Spleen (tissue), 11 donors: ENCODE data around the gene CAV1. TPM values are rescaled to one million over a fixed set of nuclear protein-coding genes. Genes with fewer than 3 reads are reported as not detected.

ENCODE experiments used
- DNase-seq: peaks from one replicate; pipeline ENCODE4 v3.0.0-alpha.2; 2020
- H3K27ac ChIP-seq, 8 donors: fragments of 200-600 bp; sonication (generic) in 7 of 8; 1 replicate in 4 of 8; 2 replicates in 4 of 8; pipeline versions ENCODE4 v1.5.0 to v1.8.0; 2016 to 2021; ENCODE audit warnings: inconsistent platforms in 4 of 8, mild to moderate bottlenecking in 4 of 8, moderate library complexity in 1 of 8
- H3K27me3 ChIP-seq, 7 donors: fragments of 200-600 bp; sonication (generic) in 6 of 7; replicated peaks in 1 of 7; 1 replicate in 4 of 7; 2 replicates in 3 of 7; pipeline versions ENCODE4 v1.5.0 to v1.8.0; 2016 to 2021; ENCODE audit warnings: inconsistent platforms in 3 of 7, mild to moderate bottlenecking in 1 of 7
- H3K36me3 ChIP-seq, 6 donors: fragments of 200-600 bp; sonication (generic) in 5 of 6; 1 replicate in 4 of 6; 2 replicates in 2 of 6; pipeline versions ENCODE4 v1.5.0 to v1.8.0; 2016 to 2021; ENCODE audit warnings: inconsistent platforms in 2 of 6
- H3K4me1 ChIP-seq, 6 donors: fragments of 200-600 bp; sonication (generic) in 5 of 6; 1 replicate in 3 of 6; 2 replicates in 3 of 6; pipeline versions ENCODE4 v1.5.0 to v1.8.0; 2016 to 2021; ENCODE audit warnings: inconsistent platforms in 3 of 6
- H3K4me3 ChIP-seq, 8 donors: fragments of 200-600 bp; sonication (generic) in 7 of 8; 1 replicate in 4 of 8; 2 replicates in 4 of 8; pipeline versions ENCODE4 v1.5.0 to v1.8.0; 2016 to 2021; ENCODE audit warnings: inconsistent platforms in 4 of 8, mild to moderate bottlenecking in 4 of 8, moderate library complexity in 2 of 8
- H3K9me3 ChIP-seq, 8 donors: fragments of 200-600 bp; sonication (generic) in 7 of 8; 1 replicate in 4 of 8; 2 replicates in 4 of 8; pipeline versions ENCODE4 v1.5.0 to v1.8.0; 2016 to 2021; ENCODE audit warnings: inconsistent platforms in 4 of 8
- CTCF ChIP-seq, 11 experiments: fragments of 200-600 bp in 7 of 11; fragments of 450-650 bp in 4 of 11; sonication (generic) in 4 of 11; IDR thresholded peaks in 8 of 11; conservative IDR thresholded peaks in 3 of 11; 1 replicate in 7 of 11; 2 replicates in 4 of 11; pipeline versions ENCODE4 v1.4.0 to v1.8.0; 2016 to 2021; ENCODE audit warnings: antibody characterized with exemption in 11 of 11, inconsistent platforms in 4 of 11, mild to moderate bottlenecking in 1 of 11
- POLR2A ChIP-seq, 3 donors: fragments of 450-650 bp; IDR thresholded peaks; one replicate each; pipeline ENCODE4 v1.5.1; 2017; ENCODE audit warnings: antibody characterized with exemption in 3 of 3, mild to moderate bottlenecking in 1 of 3
- POLR2AphosphoS5 ChIP-seq, 3 donors: sonication (generic); formaldehyde crosslinking; IDR thresholded peaks; one replicate each; pipeline ENCODE4 v1.5.1; 2017; ENCODE audit warnings: antibody characterized with exemption in 3 of 3
- WGBS, 5 donors: extraction: QIAGEN DNeasy Blood & Tissue Kit in 3 of 5; methylation state at CpG; one replicate each; pipeline versions ENCODE4 v1.1.5 to v1.1.7; 2013 to 2018; 5-methylcytosine and 5-hydroxymethylcytosine counted together
- intact Hi-C: fragments of 100-400 bp; cut with DNase I; formaldehyde crosslinking; loops from one replicate; pipeline ENCODE4 v1.15.0; 2023; ENCODE audit warnings: low total_unique reads
- polyA plus RNA-seq, 3 donors: library from polyadenylated mRNA; stranded (reverse); fragments of 200-250 nt; gene quantifications; one replicate each; pipeline ENCODE4 v1.2.1, GENCODE V29; 2013
- total RNA-seq, 7 donors: library from RNA; depleted of rRNA in 3 of 7; stranded (reverse); fragments of >200 nt in 3 of 7; fragmentation: NEBNext Ultra II Directional in 4 of 7; extraction: Animal tissue kit (Norgen Biotek cat#: 25700) in 4 of 7; gene quantifications; one replicate each; pipeline versions ENCODE4 v1.1.0 to v1.2.1, GENCODE V29; 2016 to 2021
- donor health status: healthy with polysubstance abuse.
- donor health status: DM: no; HTN: no; CAD: no; lungs with moderate emphysema.
- donor health status: DM: no; HTN: no; CAD: no.
- donor health status: Bipolar disorder and iron deficiency.
- donor health status: healthy.
- donor health status: DM: no; HTN: no; CAD: no.
- donor health status: DM: yes; HTN: yes; CAD: no.

The CAV1 gene
- total and polyA plus RNA-seq, 10 donors = 26.8 to 404 (median 183) TPM

GRCh38 chr7:116579835-116580234 lies 55.0 kb downstream of the CAV1 start:
- Histone ChIP-seq H3K4me3 (no peak overlapping the region), H3K9me3 (no peaks in the 10 kb centered on the region), H3K27me3 (no peaks in the 10 kb centered on the region), H3K4me1 (peaks cover 0 to 30% (median 27%) of the 10 kb centered on the region in 6 donors), H3K36me3 (no peaks in the 10 kb centered on the region), H3K27ac (no peak overlapping the region)
- intact Hi-C loops = loop anchor here (10.0 kb wide), 2 partner anchors 55 to 405 kb away; partner anchors contain the start of gene CAV1
- 91 to 94% (median 93%) methylated on average over 2 of the region's 2 CpGs for WGBS, 5 donors
- no peak for TF ChIP-seq POLR2AphosphoS5 (IDR thresholded peaks at IDR 0.05)
- TF ChIP-seq POLR2A (IDR thresholded peaks at IDR 0.05) = no peak
- TF ChIP-seq CTCF (IDR thresholded peaks at IDR 0.05 in 8 of 11, conservative IDR thresholded peaks at IDR 0.05 in 3 of 11) = no peak
- DNase-seq = no peak

- no peaks in the 10 kb centered on the region for H3K9me3 ChIP-seq
- no peak overlapping the region for H3K4me3 ChIP-seq
- H3K36me3 ChIP-seq = no peaks in the 10 kb centered on the region
- 73 to 90% (median 88%) methylated on average over 4 of the region's 4 CpGs for WGBS, 5 donors
- H3K4me1 ChIP-seq = peaks cover 0 to 33% (median 12%) of the 10 kb centered on the region in 6 donors
- H3K27me3 ChIP-seq = no peaks in the 10 kb centered on the region
- DNase-seq = no peak
- intact Hi-C loops = loop anchor here (10.0 kb wide), 2 partner anchors 57 to 407 kb away; partner anchors contain the start of gene CAV1
- TF ChIP-seq CTCF (IDR thresholded peaks at IDR 0.05 in 8 of 11, conservative IDR thresholded peaks at IDR 0.05 in 3 of 11) (no peak), POLR2A (IDR thresholded peaks at IDR 0.05) (no peak), POLR2AphosphoS5 (IDR thresholded peaks at IDR 0.05) (no peak)
- peak overlapping the region in 1 of 8 donors; percentile 49 for H3K27ac ChIP-seq
Measured at GRCh38 chr7:116582164-116582732, 57.4 kb downstream of the CAV1 start.

- Histone ChIP-seq H3K9me3 (no peaks in the 10 kb centered on the region), H3K4me1 (peaks cover under 1 to 33% (median 11%) of the 10 kb centered on the region in 6 donors), H3K27ac (peak overlapping the region in 4 of 8 donors; percentile 16 to 49 (median 36)), H3K27me3 (no peaks in the 10 kb centered on the region), H3K36me3 (no peaks in the 10 kb centered on the region), H3K4me3 (no peak overlapping the region)
- 65 to 82% (median 65%) methylated on average over 5 of the region's 5 CpGs for whole genome bisulfite sequencing, 5 donors
- intact Hi-C loops = loop anchor here (10.0 kb wide), 2 partner anchors 58 to 408 kb away; partner anchors contain the start of gene CAV1
- TF ChIP-seq POLR2A (IDR thresholded peaks at IDR 0.05) (no peak), POLR2AphosphoS5 (IDR thresholded peaks at IDR 0.05) (no peak), CTCF (IDR thresholded peaks at IDR 0.05 in 8 of 11, conservative IDR thresholded peaks at IDR 0.05 in 3 of 11) (no peak)
- DNase-seq = no peak
Measured at GRCh38 chr7:116582806-116583444, 58.1 kb downstream of the CAV1 start.

- no peak for TF ChIP-seq CTCF (IDR thresholded peaks at IDR 0.05 in 8 of 11, conservative IDR thresholded peaks at IDR 0.05 in 3 of 11)
- TF ChIP-seq POLR2A (IDR thresholded peaks at IDR 0.05) = no peak
- no peak for TF ChIP-seq POLR2AphosphoS5 (IDR thresholded peaks at IDR 0.05)
- Histone ChIP-seq H3K36me3 (no peaks in the 10 kb centered on the region), H3K27ac (peak overlapping the region in 4 of 8 donors; percentile 16 to 49 (median 36)), H3K4me1 (peaks cover 7 to 40% (median 16%) of the 10 kb centered on the region in 6 donors), H3K27me3 (no peaks in the 10 kb centered on the region), H3K4me3 (no peak overlapping the region), H3K9me3 (no peaks in the 10 kb centered on the region)
- 2 to 10% (median 5%) methylated on average over 1 of the region's 1 CpG for WGBS, 5 donors
- DNase-seq = no peak
- intact Hi-C loops = loop anchor here (10.0 kb wide), 2 partner anchors 59 to 409 kb away; partner anchors contain the start of gene CAV1
Measured at GRCh38 chr7:116583653-116584052, 58.8 kb downstream of the CAV1 start.
